SK-N-MC (cell line): ENCODE measurements around the gene KCNH6.

Experiments used
- DNase-seq: peaks from one replicate; pipeline ENCODE4 v3.0.0-alpha.2; 2011; ENCODE audit warnings: low read depth, low spot score
- H3K27ac ChIP-seq: fragments of 200-600 bp; sonication (generic); 2 replicates; pipeline ENCODE4 v1.5.1; 2016; ENCODE audit warnings: mixed run types
- H3K36me3 ChIP-seq: fragments of 200-600 bp; sonication (generic); 2 replicates; pipeline ENCODE4 v1.6.1; 2017; ENCODE audit warnings: antibody characterized with exemption, low read length, mixed read lengths; ENCODE audit not compliant: insufficient read depth
- H3K4me3 ChIP-seq: fragments of 200-600 bp; sonication (generic); 2 replicates; pipeline ENCODE4 v1.5.1; 2016
- H3K9ac ChIP-seq: fragments of 200-600 bp; sonication (generic); 2 replicates; pipeline ENCODE4 v1.8.0; 2017; ENCODE audit warnings: mixed run types, mixed read lengths; ENCODE audit not compliant: insufficient read length
- H3K9me3 ChIP-seq: fragments of 200-600 bp; sonication (generic); 2 replicates; pipeline ENCODE4 v1.6.1; 2017; ENCODE audit warnings: low read depth, mild to moderate bottlenecking, antibody characterized with exemption, low read length, moderate library complexity, mixed read lengths
- EZH2 ChIP-seq: fragments of 200-600 bp; sonication (generic); IDR thresholded peaks from one replicate; pipeline ENCODE4 v1.6.1; 2017; ENCODE audit warnings: antibody characterized with exemption
- FOXP2 ChIP-seq: optimal IDR thresholded peaks from 2 replicates; pipeline ENCODE3; 2011; ENCODE audit warnings: mild to moderate bottlenecking, moderate library complexity; ENCODE audit not compliant: insufficient read depth; ENCODE audit errors: extremely low read length, control extremely low read depth
- POLR2AphosphoS5 ChIP-seq: IDR thresholded peaks from 2 replicates; pipeline ENCODE4 v1.6.1; 2012; ENCODE audit warnings: mild to moderate bottlenecking, low read depth, low read length, borderline replicate concordance

KCNH6 gene

DNA sequence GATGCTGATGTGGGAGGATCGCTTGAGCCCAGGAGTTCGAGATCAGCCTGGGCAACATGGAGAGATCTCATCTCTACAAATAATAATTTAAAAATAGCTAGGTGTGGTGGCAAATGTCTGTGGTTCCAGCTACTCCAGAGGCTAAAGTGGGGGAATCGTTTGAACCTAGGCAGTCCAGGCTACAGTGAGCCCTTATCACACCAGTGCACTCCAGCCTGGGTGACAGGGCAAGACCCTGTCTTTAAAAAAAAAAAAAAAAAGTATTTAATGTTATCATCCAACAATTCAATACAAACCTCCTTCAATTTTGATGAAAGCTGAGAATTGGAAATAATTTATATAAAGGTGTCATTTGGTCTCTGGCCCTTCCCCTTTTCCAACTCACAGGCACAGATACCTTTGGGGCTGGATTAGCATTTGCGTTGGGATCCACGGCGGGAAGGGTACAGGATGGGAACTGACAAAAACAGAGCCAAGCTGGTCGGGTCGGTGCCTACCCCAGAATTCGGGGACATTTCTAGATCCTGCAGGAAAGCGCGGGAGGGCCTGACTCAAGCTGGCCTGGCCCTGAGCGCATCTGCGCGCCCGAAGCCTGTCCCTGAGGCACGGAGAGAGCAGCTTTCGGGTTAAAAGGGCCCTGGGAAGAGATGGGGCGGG lies 26.3 kb downstream of the KCNH6 start:
- peak overlapping the region; percentile 99 for H3K4me3 ChIP-seq
- peak overlapping the region; percentile 92 for H3K9ac ChIP-seq
- no peak for DNase-seq
- peaks cover 15% of the 10 kb centered on the region for H3K36me3 ChIP-seq
- peak overlapping the region; percentile 49; the same call in 1 of the 2 replicates for H3K27ac ChIP-seq
- TF ChIP-seq FOXP2 (no peak), EZH2 (no peak), POLR2AphosphoS5 (no peak)
- H3K9me3 ChIP-seq: no peaks in the 10 kb centered on the region

GRCh38 chr17:63549946-63550816 lies 27.0 kb downstream of the KCNH6 start, which contains the start of gene DCAF7:
TSS of gene DCAF7 (plus strand) at chr17:63550477. CDS start at chr17:63550678, 201 bp downstream.
- Histone ChIP-seq H3K9ac (peak within 1 kb of the TSS; percentile 97), H3K9me3 (no peaks in the 10 kb centered on the region), H3K4me3 (peak within 1 kb of the TSS; percentile 99), H3K27ac (peak within 1 kb of the TSS; percentile 51), H3K36me3 (peaks cover 15% of the 10 kb centered on the region)
- TF ChIP-seq FOXP2 (no peak), POLR2AphosphoS5 (peak; percentile 78)
- DNase-seq: peak; percentile 99

- peak overlapping the region; percentile 99 for H3K4me3 ChIP-seq
- TF ChIP-seq EZH2 (no peak), POLR2AphosphoS5 (no peak), FOXP2 (no peak)
- peak overlapping the region; percentile 51 for H3K27ac ChIP-seq
- H3K9ac ChIP-seq: peak overlapping the region; percentile 97
- DNase-seq: no peak
- no peaks in the 10 kb centered on the region for H3K9me3 ChIP-seq
- peaks cover 23% of the 10 kb centered on the region for H3K36me3 ChIP-seq
Measured at GRCh38 chr17:63550817-63551639, 27.9 kb downstream of the KCNH6 start.

GRCh38 chr17:63552211-63552610 lies 29.1 kb downstream of the KCNH6 start:
- Histone ChIP-seq H3K9me3 (no peaks in the 10 kb centered on the region), H3K27ac (no peak overlapping the region), H3K36me3 (peaks cover 24% of the 10 kb centered on the region), H3K9ac (peak overlapping the region; percentile 11), H3K4me3 (0 out of 2 replicates have a peak overlapping the region, but pooled peaks have one; percentile 32)
- no peak for DNase-seq
- no peak for TF ChIP-seq EZH2
- no peak for TF ChIP-seq FOXP2
- TF ChIP-seq POLR2AphosphoS5: no peak

GRCh38 chr17:63555500-63556156 lies 32.5 kb downstream of the KCNH6 start:
- Histone ChIP-seq H3K9me3 (no peaks in the 10 kb centered on the region), H3K4me3 (no peak overlapping the region), H3K36me3 (peaks cover 24% of the 10 kb centered on the region), H3K27ac (no peak overlapping the region), H3K9ac (no peak overlapping the region)
- TF ChIP-seq FOXP2 (no peak), POLR2AphosphoS5 (no peak)
- no peak for DNase-seq

GRCh38 chr17:63557416-63557815 lies 34.3 kb downstream of the KCNH6 start:
- Histone ChIP-seq H3K27ac (no peak overlapping the region), H3K9me3 (no peaks in the 10 kb centered on the region), H3K4me3 (no peak overlapping the region), H3K9ac (no peak overlapping the region), H3K36me3 (peaks cover 20% of the 10 kb centered on the region)
- no peak for DNase-seq
- TF ChIP-seq FOXP2: no peak
- TF ChIP-seq POLR2AphosphoS5: no peak
- no peak for TF ChIP-seq EZH2

DNA sequence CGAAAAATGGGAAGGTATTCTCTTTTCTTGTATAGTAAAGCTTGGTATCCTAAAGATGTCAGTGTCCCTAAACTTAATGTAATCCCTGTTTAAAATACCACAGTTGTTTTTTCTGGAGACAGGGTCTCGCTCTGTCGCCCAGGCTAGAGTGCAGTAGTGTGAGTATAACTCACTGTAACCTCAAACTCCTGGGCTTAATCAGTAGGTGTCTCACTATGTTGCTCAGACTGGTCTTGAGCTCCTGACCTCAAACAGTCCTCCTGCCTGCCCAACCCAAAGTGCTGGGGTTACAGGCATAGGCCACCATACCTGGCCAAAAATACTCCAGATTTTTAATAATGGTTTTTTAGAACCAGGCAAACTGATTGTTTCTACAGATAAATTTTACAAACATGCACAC lies 35.3 kb downstream of the KCNH6 start:
- H3K9me3 ChIP-seq: no peaks in the 10 kb centered on the region
- H3K4me3 ChIP-seq: no peak overlapping the region
- TF ChIP-seq EZH2 (no peak), FOXP2 (no peak), POLR2AphosphoS5 (no peak)
- H3K9ac ChIP-seq: no peak overlapping the region
- peaks cover 13% of the 10 kb centered on the region for H3K36me3 ChIP-seq
- no peak overlapping the region for H3K27ac ChIP-seq
- DNase-seq: no peak
